B cell (primary cell): ENCODE data around the gene LTB4R. TPM values are rescaled to one million over a fixed set of nuclear protein-coding genes. Genes with fewer than 3 reads are reported as not detected.

Experiments
- ATAC-seq: fragments of 200-7000 bp; cut with Tn5 transposase; one replicate; pipeline ENCODE4 v1.10.0; 2021; ENCODE audit warnings: low read depth, mild to moderate bottlenecking, moderate number of reproducible peaks, moderate library complexity
- CTCF ChIA-PET: fragments of 350-600 bp; sonication (Branson Sonifier 250); formaldehyde crosslinking; loops from one replicate; lab custom pipeline; 2021; ENCODE audit warnings: antibody characterized with exemption, inconsistent platforms; lab: Charles Lee
- POLR2A ChIA-PET: fragments of 350-600 bp; sonication (Branson Sonifier 250); formaldehyde crosslinking; loops from one replicate; lab custom pipeline; 2021; ENCODE audit warnings: antibody characterized with exemption; lab: Charles Lee
- DNase-seq: peaks from one replicate; pipeline ENCODE4 v3.0.0; 2013
- H2AFZ ChIP-seq: 2 replicates; pipeline ENCODE4 v1.6.1; 2012; ENCODE audit warnings: mild to moderate bottlenecking, low read depth, low read length; ENCODE audit not compliant: insufficient read depth, poor library complexity, severe bottlenecking
- H3K27ac ChIP-seq, 2 donors: 1 replicate in 1 of 2; 2 replicates in 1 of 2; pipeline ENCODE4 v1.5.1; 2012 to 2013; ENCODE audit warnings: low read length in 2 of 2, mild to moderate bottlenecking in 2 of 2, moderate library complexity in 1 of 2
- H3K27me3 ChIP-seq, 4 experiments: fragments of 200-600 bp in 1 of 4; sonication (generic) in 1 of 4; replicated peaks in 1 of 4; 1 replicate in 2 of 4; 2 replicates in 2 of 4; pipeline versions ENCODE4 v1.6.1 to v1.7.0; 2013 to 2016; ENCODE audit warnings: low read length in 3 of 4, mild to moderate bottlenecking in 2 of 4, mixed read lengths in 1 of 4, moderate library complexity in 1 of 4; ENCODE audit not compliant: insufficient read depth in 4 of 4, control insufficient read depth in 3 of 4; ENCODE audit errors: control extremely low read depth in 1 of 4
- H3K36me3 ChIP-seq, 2 experiments: replicated peaks in 1 of 2; 1 replicate in 1 of 2; 2 replicates in 1 of 2; pipeline versions ENCODE4 v1.6.1 to v1.7.1; 2013; ENCODE audit warnings: low read length in 1 of 2; ENCODE audit not compliant: insufficient read depth in 2 of 2, control insufficient read depth in 1 of 2; ENCODE audit errors: control extremely low read depth in 1 of 2, extremely low read depth in 1 of 2
- H3K4me1 ChIP-seq, 2 donors: fragments of 200-600 bp in 1 of 2; sonication (generic) in 1 of 2; 1 replicate in 1 of 2; 2 replicates in 1 of 2; pipeline versions ENCODE4 v1.5.1 to v1.6.1; 2013 to 2017; ENCODE audit warnings: low read length in 2 of 2; ENCODE audit not compliant: control insufficient read depth in 2 of 2, insufficient read depth in 2 of 2
- H3K4me2 ChIP-seq: replicated peaks from 2 replicates; pipeline ENCODE3; 2012; ENCODE audit warnings: mild to moderate bottlenecking, low read depth, low read length; ENCODE audit not compliant: poor library complexity, severe bottlenecking
- H3K4me3 ChIP-seq, 5 experiments: fragments of 200-600 bp in 1 of 5; sonication (generic) in 1 of 5; 1 replicate in 3 of 5; 2 replicates in 2 of 5; pipeline versions ENCODE4 v1.5.1 to v1.7.0; 2011 to 2016; ENCODE audit warnings: low read length in 4 of 5, mild to moderate bottlenecking in 4 of 5, low read depth in 2 of 5, control low read depth in 1 of 5, moderate library complexity in 1 of 5; ENCODE audit not compliant: insufficient read depth in 1 of 5; ENCODE audit errors: control extremely low read depth in 1 of 5, extremely low read depth in 1 of 5
- H3K79me2 ChIP-seq: fragments of 200-600 bp; sonication (generic); one replicate; pipeline ENCODE4 v1.6.0; 2016; ENCODE audit warnings: low read length; ENCODE audit not compliant: control insufficient read depth, insufficient read depth
- H3K9ac ChIP-seq: fragments of 200-600 bp; sonication (generic); 2 replicates; pipeline ENCODE4 v1.6.1; 2017; ENCODE audit warnings: mild to moderate bottlenecking, low read length, moderate library complexity
- H3K9me3 ChIP-seq, 3 donors: one replicate each; pipeline versions ENCODE4 v1.6.1 to v1.7.1; 2013; ENCODE audit warnings: low read length in 2 of 3; ENCODE audit not compliant: control insufficient read depth in 2 of 3, insufficient read depth in 1 of 3; ENCODE audit errors: control extremely low read depth in 1 of 3
- H4K20me1 ChIP-seq: 2 replicates; pipeline ENCODE4 v1.6.0; 2012; ENCODE audit warnings: mild to moderate bottlenecking, low read length; ENCODE audit not compliant: insufficient read depth, control insufficient read depth, poor library complexity, severe bottlenecking
- H3K27ac Mint-ChIP-seq: one replicate; pipeline ENCODE4 v1.8.0; 2021; ENCODE audit warnings: mixed read lengths
- H3K27me3 Mint-ChIP-seq: one replicate; pipeline ENCODE4 v1.8.0; 2021; ENCODE audit warnings: mixed read lengths
- H3K4me1 Mint-ChIP-seq: one replicate; pipeline ENCODE4 v1.8.0; 2021; ENCODE audit warnings: mixed read lengths
- H3K4me3 Mint-ChIP-seq: one replicate; pipeline ENCODE4 v1.8.0; 2021; ENCODE audit warnings: mixed read lengths
- H3K9me3 Mint-ChIP-seq: one replicate; pipeline ENCODE4 v1.8.0; 2022; ENCODE audit warnings: mixed read lengths; ENCODE audit not compliant: insufficient read depth
- CTCF ChIP-seq: fragments of 200-600 bp; IDR thresholded peaks from one replicate; pipeline ENCODE4 v1.8.0; 2022; ENCODE audit warnings: antibody characterized with exemption, mild to moderate bottlenecking
- EZH2 ChIP-seq: IDR thresholded peaks from 2 replicates; pipeline ENCODE4 v1.6.1; 2012; ENCODE audit warnings: borderline replicate concordance, low read depth, mild to moderate bottlenecking, moderate library complexity, low read length; ENCODE audit not compliant: insufficient read depth, poor library complexity, severe bottlenecking
- WGBS: methylation state at CpG from one replicate; pipeline ENCODE4 v1.1.5; 2013; ENCODE audit warnings: missing lambda C conversion rate; ENCODE audit not compliant: insufficient coverage; 5-methylcytosine and 5-hydroxymethylcytosine counted together
- intact Hi-C: fragments of 100-400 bp; cut with micrococcal nuclease; formaldehyde crosslinking; loops from one replicate; pipeline ENCODE4 v1.10.0; 2022
- polyA plus RNA-seq: library from polyadenylated mRNA; depleted of rRNA; stranded (reverse); fragments of >200 nt; gene quantifications from 2 replicates; pipeline ENCODE4 v1.2.3, GENCODE V29; 2012
- total RNA-seq, 2 donors: library from RNA; stranded (reverse); fragments of 120-200 nt in 1 of 2; gene quantifications; 1 replicate in 1 of 2; 2 replicates in 1 of 2; pipeline versions ENCODE4 v1.2.3 to v1.2.4, GENCODE V29; 2013 to 2022

Gene LTB4R
- total and polyA plus RNA-seq, 2 donors (not counting 1 experiment from before 2014, with no cell fraction given) = 8.8 to 19.1 TPM

GRCh38 chr14:24269910-24270536 is 41.3 kb upstream of the LTB4R start:
- 98% methylated on average over 8 of the region's 14 CpGs for whole genome bisulfite sequencing
- DNase-seq (no peak), ATAC-seq (no peak)
- Histone ChIP-seq H3K27ac (no peak overlapping the region), H2AFZ (no peak overlapping the region), H3K4me3 (no peak overlapping the region), H3K4me1 (peaks cover 32 to 39% of the 10 kb centered on the region in 2 donors), H4K20me1 (no peaks in the 10 kb centered on the region), H3K9me3 (no peaks in the 10 kb centered on the region), H3K27me3 (no peaks in the 10 kb centered on the region), H3K9ac (no peak overlapping the region), H3K4me2 (no peak overlapping the region), H3K79me2 (peaks cover 12% of the 10 kb centered on the region), H3K36me3 (peaks cover 0 to 35% of the 10 kb centered on the region in 2 experiments)
- POLR2A ChIA-PET = interaction anchor here (1.4 to 2.9 kb wide), 4 partner anchors 10 to 160 kb away, joined by 5 to 51 read pairs (median 8); partner anchors contain the start of genes CBLN3, KHNYN and TINF2
- Mint-ChIP-seq H3K4me3 (peak overlapping the region; percentile 94), H3K4me1 (peaks cover 41% of the 10 kb centered on the region), H3K27ac (peak overlapping the region; percentile 37), H3K9me3 (no peaks in the 10 kb centered on the region), H3K27me3 (no peaks in the 10 kb centered on the region)
- TF ChIP-seq CTCF = no peak
- TF ChIP-seq EZH2 = no peak
- CTCF ChIA-PET = interaction anchor here (1.0 to 4.2 kb wide), 14 partner anchors 10 to 178 kb away, joined by 3 to 40 read pairs (median 8); partner anchors contain the start of genes CHMP4A, CIDEB, IRF9 and LTB4R
- intact Hi-C loops = loop anchor here (2.0 to 10.0 kb wide), 3 partner anchors 63 to 125 kb away; partner anchors contain the start of genes EMC9, PSME2, RNF31 and TM9SF1
